HepG2 (cell line): Measurements from ENCODE around the gene DNAJC18. TPM values are rescaled to one million over a fixed set of nuclear protein-coding genes. Genes with fewer than 3 reads are reported as not detected.

Experiments used
- ATAC-seq: fragments of 200-7000 bp; cut with Tn5 transposase; 3 replicates; pipeline ENCODE4 v1.9.1; 2020; ENCODE audit warnings: mild to moderate bottlenecking, moderate library complexity
- BruUV-seq: library from RNA; stranded (reverse); fragments of 400-500 nt; replicated peaks from 2 replicates; lab custom pipeline; 2021; lab: Mats Ljungman, UMichigan
- CTCF ChIA-PET: fragments of 300-600 bp; formaldehyde crosslinking; extraction: SDS; loops from one replicate; lab custom pipeline; 2021; ENCODE audit warnings: low total read pairs, inconsistent platforms, low intra/inter-chr PET ratio; lab: Yijun Ruan, JAX
- POLR2A ChIA-PET: fragments of 350-600 bp; sonication (Branson Sonifier 250); formaldehyde crosslinking; loops from one replicate; lab custom pipeline; 2020; ENCODE audit warnings: antibody characterized with exemption, inconsistent platforms; lab: Yijun Ruan, JAX
- DNase-seq: peaks from one replicate; pipeline ENCODE4 v3.0.0-alpha.2; 2015; ENCODE audit warnings: low spot score
- FAIRE-seq: peaks from 3 replicates; lab custom pipeline; 2011; peaks lifted over from hg19 to GRCh38; lab: Jason Lieb, UNC
- H2AFZ ChIP-seq: one replicate; pipeline ENCODE4 v1.6.1; 2011; ENCODE audit warnings: low read length, inconsistent platforms
- H3K27ac ChIP-seq: fragments of 300-600 bp; 3 replicates; pipeline ENCODE4 v1.8.0; 2011; ENCODE audit warnings: mixed run types, mild to moderate bottlenecking, mixed read lengths, low read length, inconsistent platforms; ENCODE audit not compliant: insufficient read depth; ENCODE audit errors: extremely low read length
- H3K27me3 ChIP-seq, 2 experiments: fragments of 200-600 bp in 1 of 2; 2 replicates in 1 of 2; 3 replicates in 1 of 2; pipeline versions ENCODE4 v1.6.0 to v1.8.0; 2011; ENCODE audit warnings: low read length in 2 of 2, mild to moderate bottlenecking in 2 of 2, moderate library complexity in 2 of 2, inconsistent platforms in 1 of 2; ENCODE audit not compliant: insufficient read depth in 2 of 2, control insufficient read depth in 1 of 2
- H3K36me3 ChIP-seq, 2 experiments: fragments of 200-600 bp in 1 of 2; replicated peaks in 1 of 2; 2 replicates in 1 of 2; 3 replicates in 1 of 2; pipeline versions ENCODE4 v1.5.1 to v1.8.0; 2011; ENCODE audit warnings: low read length in 2 of 2, inconsistent platforms in 1 of 2; ENCODE audit not compliant: insufficient read depth in 2 of 2, control insufficient read depth in 1 of 2
- H3K4me1 ChIP-seq: 2 replicates; pipeline ENCODE4 v1.5.1; 2012; ENCODE audit warnings: low read length, inconsistent platforms; ENCODE audit not compliant: insufficient read depth
- H3K4me2 ChIP-seq: 2 replicates; pipeline ENCODE4 v1.6.0; 2011; ENCODE audit warnings: low read depth, low read length, inconsistent platforms
- H3K4me3 ChIP-seq, 3 experiments: fragments of 200-600 bp in 1 of 3; sonication (generic), shearing (Covaris generic) in 1 of 3; replicated peaks in 1 of 3; 2 replicates each; pipeline ENCODE4 v1.5.1; 2011 to 2016; ENCODE audit warnings: low read length in 3 of 3, inconsistent platforms in 2 of 3, low read depth in 2 of 3, mild to moderate bottlenecking in 2 of 3, control low read depth in 1 of 3, mixed read lengths in 1 of 3; ENCODE audit not compliant: insufficient read depth in 1 of 3
- H3K79me2 ChIP-seq: one replicate; pipeline ENCODE4 v1.6.1; 2011; ENCODE audit warnings: low read length, inconsistent platforms; ENCODE audit not compliant: insufficient read depth
- H3K9ac ChIP-seq: 2 replicates; pipeline ENCODE4 v1.6.0; 2011; ENCODE audit warnings: mild to moderate bottlenecking, low read depth, low read length, inconsistent platforms; ENCODE audit not compliant: insufficient read depth
- H3K9me3 ChIP-seq: 2 replicates; pipeline ENCODE4 v1.5.1; 2012; ENCODE audit warnings: mild to moderate bottlenecking, low read length
- H4K20me1 ChIP-seq: 2 replicates; pipeline ENCODE4 v1.6.0; 2011; ENCODE audit warnings: inconsistent platforms, mild to moderate bottlenecking, low read length, moderate library complexity; ENCODE audit not compliant: insufficient read depth
- FOXJ3 ChIP-seq: sonication (generic); formaldehyde crosslinking; IDR thresholded peaks from 2 replicates; pipeline ENCODE4 v1.4.0; 2020; ENCODE audit warnings: missing genetic modification reagents, mild to moderate bottlenecking, borderline replicate concordance
- HMGA1 ChIP-seq: sonication (generic); formaldehyde crosslinking; conservative IDR thresholded peaks from 2 replicates; pipeline ENCODE4 v1.4.0; 2020; ENCODE audit warnings: missing genetic modification reagents
- NCOR1 ChIP-seq: fragments of 200-600 bp; sonication (generic); IDR thresholded peaks from 2 replicates; pipeline ENCODE4 v1.7.0; 2017; ENCODE audit warnings: antibody characterized with exemption, low read length, borderline replicate concordance
- RCOR2 ChIP-seq: IDR thresholded peaks from 2 replicates; pipeline ENCODE4 v1.6.1; 2016; ENCODE audit warnings: missing biosample characterization, missing genetic modification reagents
- SRSF9 ChIP-seq: fragments of 200-400 bp; formaldehyde crosslinking; IDR thresholded peaks from 2 replicates; pipeline ENCODE4 v1.6.1; 2018; ENCODE audit warnings: borderline replicate concordance, mild to moderate bottlenecking, low read depth, low read length; ENCODE audit not compliant: insufficient read depth, poor library complexity, severe bottlenecking
- ZFP36 ChIP-seq: fragments of 150-350 bp; IDR thresholded peaks from 2 replicates; pipeline ENCODE4 v1.6.1; 2018; ENCODE audit warnings: borderline replicate concordance, low read length, low read depth; ENCODE audit not compliant: partially characterized antibody
- ZMYM3 ChIP-seq: sonication (generic); formaldehyde crosslinking; IDR thresholded peaks from 2 replicates; pipeline ENCODE4 v1.5.1; 2020; ENCODE audit warnings: mild to moderate bottlenecking, missing genetic modification reagents
- ZNF468 ChIP-seq: sonication (generic); formaldehyde crosslinking; IDR thresholded peaks from 2 replicates; pipeline ENCODE4 v1.8.0; 2022; ENCODE audit warnings: mild to moderate bottlenecking, moderate library complexity, missing genetic modification reagents
- ZNF652 ChIP-seq: IDR thresholded peaks from 2 replicates; pipeline ENCODE4 v1.6.1; 2016; ENCODE audit warnings: low read depth, borderline replicate concordance
- WGBS: methylation state at CpG from one replicate; pipeline ENCODE4 v1.1.6; 2017; ENCODE audit warnings: low lambda C conversion rate; 5-methylcytosine and 5-hydroxymethylcytosine counted together
- in situ Hi-C: cut with HindIII; loops from 2 replicates; pipeline ENCODE4 v1.10.0; 2017; ENCODE audit warnings: low pct_unique_long_range_greater_than_20kb; ENCODE audit not compliant: extremely low pct_ligation_motif_present
- intact Hi-C: fragments of 100-400 bp; cut with micrococcal nuclease; formaldehyde crosslinking; loops from one replicate; pipeline ENCODE4 v1.10.0; 2022; ENCODE audit not compliant: unreplicated experiment
- polyA plus RNA-seq, 8 experiments: library from polyadenylated mRNA; depleted of rRNA in 3 of 8; stranded (reverse) in 7 of 8; unstranded in 1 of 8; fragments of >200 nt; fragmentation: Illumina TruSeq in 4 of 8; extraction: Trizol in 4 of 8; gene quantifications; 2 replicates each; pipeline versions ENCODE4 v1.2.1 to v1.2.3, GENCODE V29; 2011 to 2016; ENCODE audit warnings: low read depth in 4 of 8, missing spikeins in 1 of 8, mixed read lengths in 1 of 8; ENCODE audit not compliant: insufficient read depth in 1 of 8
- total RNA-seq, 5 experiments: library from RNA; depleted of rRNA; stranded (reverse); fragments of >200 nt; fragmentation: Illumina TruSeq; extraction: Trizol; gene quantifications; 2 replicates each; pipeline ENCODE4 v1.2.3, GENCODE V29; 2016; ENCODE audit warnings: low read depth in 1 of 5
- TF ChIP-seq, protein P1 (sequence below): sonication (generic); formaldehyde crosslinking; IDR thresholded peaks from 2 replicates; pipeline ENCODE4 v1.5.1; 2020; ENCODE audit warnings: mild to moderate bottlenecking, missing genetic modification reagents, moderate library complexity
- TF ChIP-seq, protein P2 (sequence below): sonication (generic); formaldehyde crosslinking; IDR thresholded peaks from 2 replicates; pipeline ENCODE4 v1.4.0; 2020; ENCODE audit warnings: mild to moderate bottlenecking, missing genetic modification reagents
- TF ChIP-seq, protein P3 (sequence below): sonication (generic); formaldehyde crosslinking; IDR thresholded peaks from 2 replicates; pipeline ENCODE4 v1.4.0; 2020; ENCODE audit warnings: missing genetic modification reagents, low read depth, mild to moderate bottlenecking, borderline replicate concordance
- TF ChIP-seq, protein P4 (sequence below): sonication (generic); formaldehyde crosslinking; IDR thresholded peaks from 2 replicates; pipeline ENCODE4 v1.5.1; 2020; ENCODE audit warnings: missing genetic modification reagents, mild to moderate bottlenecking, borderline replicate concordance

DNAJC18 gene
- total and polyA plus RNA-seq, 2 of the 13 experiments (the other 11 are each of a cell fraction or from before 2014, with no cell fraction given), result 6.5 to 6.6 TPM

DNA sequence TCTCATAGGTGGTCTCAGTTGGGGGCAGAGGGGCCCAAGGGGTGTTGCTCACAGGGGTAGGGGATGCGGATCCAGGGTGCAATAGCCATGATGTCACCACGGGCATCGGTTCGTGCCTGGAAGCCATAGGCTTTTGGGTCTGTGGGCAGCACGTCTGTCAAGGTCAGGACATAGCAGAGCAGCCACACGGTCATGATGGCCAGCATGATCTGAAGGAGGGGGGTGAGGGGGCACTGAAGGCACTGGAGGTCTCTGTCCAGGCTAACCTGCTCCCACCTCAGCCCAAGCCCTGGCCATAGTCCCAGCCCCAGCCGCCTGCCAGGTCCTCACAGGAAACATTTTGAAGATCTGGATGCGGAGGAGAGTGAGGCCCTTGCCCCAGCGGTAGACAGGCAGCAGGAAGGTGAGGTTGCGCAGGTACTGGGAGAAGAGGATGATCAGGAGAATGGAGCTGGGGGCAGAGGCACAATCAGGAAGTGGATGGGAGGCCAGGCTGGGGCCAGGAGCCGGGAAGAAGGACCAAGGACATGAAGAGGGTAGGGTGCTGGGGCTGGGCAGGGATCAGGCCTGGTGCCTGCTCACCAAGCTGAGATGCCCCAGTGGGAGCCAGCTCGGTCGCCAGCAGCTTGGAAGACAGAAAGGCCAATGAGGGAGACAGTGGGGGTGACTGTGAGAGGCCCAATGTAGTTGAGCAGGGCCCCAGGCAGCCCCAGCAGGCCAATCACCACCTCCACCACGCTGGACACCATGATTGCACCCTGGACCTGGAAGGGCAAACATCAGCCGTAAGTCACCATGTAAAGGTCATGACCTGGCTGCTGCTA, 59.5 kb downstream of the DNAJC18 start:
- POLR2A ChIA-PET, result no interaction called here
- no peak overlapping the region for H3K27ac ChIP-seq
- in situ Hi-C loops, result no loop called here

More for the DNA sequence above, 59.5 kb downstream of the DNAJC18 start:
- no peaks in the 10 kb centered on the region for H3K9me3 ChIP-seq
- FAIRE-seq (no peak), ATAC-seq (no peak), DNase-seq (no peak)
- no peak overlapping the region for H3K4me2 ChIP-seq
- H4K20me1 ChIP-seq, result no peaks in the 10 kb centered on the region
- WGBS, result 92% methylated on average over 8 of the region's 15 CpGs
- intact Hi-C loops, result no loop called here
- BruUV-seq, result no TSS peak
- peaks cover 36% of the 10 kb centered on the region for H3K4me1 ChIP-seq
- H3K27me3 ChIP-seq, result no peaks in the 10 kb centered on the region; a peak in 1 of 5 replicates
- peaks cover 0 to 5% of the 10 kb centered on the region in 2 experiments; a peak in 2 of 5 replicates for H3K36me3 ChIP-seq
- CTCF ChIA-PET, result no interaction called here
- TF ChIP-seq ZFP36, result peak; percentile 95
- TF ChIP-seq, protein P1, sequence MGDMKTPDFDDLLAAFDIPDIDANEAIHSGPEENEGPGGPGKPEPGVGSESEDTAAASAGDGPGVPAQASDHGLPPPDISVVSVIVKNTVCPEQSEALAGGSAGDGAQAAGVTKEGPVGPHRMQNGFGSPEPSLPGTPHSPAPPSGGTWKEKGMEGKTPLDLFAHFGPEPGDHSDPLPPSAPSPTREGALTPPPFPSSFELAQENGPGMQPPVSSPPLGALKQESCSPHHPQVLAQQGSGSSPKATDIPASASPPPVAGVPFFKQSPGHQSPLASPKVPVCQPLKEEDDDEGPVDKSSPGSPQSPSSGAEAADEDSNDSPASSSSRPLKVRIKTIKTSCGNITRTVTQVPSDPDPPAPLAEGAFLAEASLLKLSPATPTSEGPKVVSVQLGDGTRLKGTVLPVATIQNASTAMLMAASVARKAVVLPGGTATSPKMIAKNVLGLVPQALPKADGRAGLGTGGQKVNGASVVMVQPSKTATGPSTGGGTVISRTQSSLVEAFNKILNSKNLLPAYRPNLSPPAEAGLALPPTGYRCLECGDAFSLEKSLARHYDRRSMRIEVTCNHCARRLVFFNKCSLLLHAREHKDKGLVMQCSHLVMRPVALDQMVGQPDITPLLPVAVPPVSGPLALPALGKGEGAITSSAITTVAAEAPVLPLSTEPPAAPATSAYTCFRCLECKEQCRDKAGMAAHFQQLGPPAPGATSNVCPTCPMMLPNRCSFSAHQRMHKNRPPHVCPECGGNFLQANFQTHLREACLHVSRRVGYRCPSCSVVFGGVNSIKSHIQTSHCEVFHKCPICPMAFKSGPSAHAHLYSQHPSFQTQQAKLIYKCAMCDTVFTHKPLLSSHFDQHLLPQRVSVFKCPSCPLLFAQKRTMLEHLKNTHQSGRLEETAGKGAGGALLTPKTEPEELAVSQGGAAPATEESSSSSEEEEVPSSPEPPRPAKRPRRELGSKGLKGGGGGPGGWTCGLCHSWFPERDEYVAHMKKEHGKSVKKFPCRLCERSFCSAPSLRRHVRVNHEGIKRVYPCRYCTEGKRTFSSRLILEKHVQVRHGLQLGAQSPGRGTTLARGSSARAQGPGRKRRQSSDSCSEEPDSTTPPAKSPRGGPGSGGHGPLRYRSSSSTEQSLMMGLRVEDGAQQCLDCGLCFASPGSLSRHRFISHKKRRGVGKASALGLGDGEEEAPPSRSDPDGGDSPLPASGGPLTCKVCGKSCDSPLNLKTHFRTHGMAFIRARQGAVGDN (CRISPR knock-in tag), result 0 out of 2 replicates have a peak, but pooled peaks have one; percentile 11
- TF ChIP-seq FOXJ3 (CRISPR knock-in tag), result no peak
- no peak for TF ChIP-seq HMGA1 (CRISPR knock-in tag)
- TF ChIP-seq ZMYM3 (CRISPR knock-in tag), result peak; percentile 81
- TF ChIP-seq, protein P2, sequence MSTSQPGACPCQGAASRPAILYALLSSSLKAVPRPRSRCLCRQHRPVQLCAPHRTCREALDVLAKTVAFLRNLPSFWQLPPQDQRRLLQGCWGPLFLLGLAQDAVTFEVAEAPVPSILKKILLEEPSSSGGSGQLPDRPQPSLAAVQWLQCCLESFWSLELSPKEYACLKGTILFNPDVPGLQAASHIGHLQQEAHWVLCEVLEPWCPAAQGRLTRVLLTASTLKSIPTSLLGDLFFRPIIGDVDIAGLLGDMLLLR (CRISPR knock-in tag), result no peak
- TF ChIP-seq ZNF468 (CRISPR knock-in tag), result no peak
- TF ChIP-seq SRSF9, result no peak
- no peak for TF ChIP-seq ZNF652 (CRISPR knock-in tag)
- TF ChIP-seq, protein P3, sequence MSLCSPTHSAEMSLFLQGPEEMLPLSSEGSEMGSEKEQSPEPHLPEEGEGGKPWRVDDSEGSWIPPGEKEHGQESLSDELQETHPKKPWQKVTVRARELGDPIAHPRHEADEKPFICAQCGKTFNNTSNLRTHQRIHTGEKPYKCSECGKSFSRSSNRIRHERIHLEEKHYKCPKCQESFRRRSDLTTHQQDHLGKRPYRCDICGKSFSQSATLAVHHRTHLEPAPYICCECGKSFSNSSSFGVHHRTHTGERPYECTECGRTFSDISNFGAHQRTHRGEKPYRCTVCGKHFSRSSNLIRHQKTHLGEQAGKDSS (CRISPR knock-in tag), result no peak
- no peak for TF ChIP-seq NCOR1
- TF ChIP-seq, protein P4, sequence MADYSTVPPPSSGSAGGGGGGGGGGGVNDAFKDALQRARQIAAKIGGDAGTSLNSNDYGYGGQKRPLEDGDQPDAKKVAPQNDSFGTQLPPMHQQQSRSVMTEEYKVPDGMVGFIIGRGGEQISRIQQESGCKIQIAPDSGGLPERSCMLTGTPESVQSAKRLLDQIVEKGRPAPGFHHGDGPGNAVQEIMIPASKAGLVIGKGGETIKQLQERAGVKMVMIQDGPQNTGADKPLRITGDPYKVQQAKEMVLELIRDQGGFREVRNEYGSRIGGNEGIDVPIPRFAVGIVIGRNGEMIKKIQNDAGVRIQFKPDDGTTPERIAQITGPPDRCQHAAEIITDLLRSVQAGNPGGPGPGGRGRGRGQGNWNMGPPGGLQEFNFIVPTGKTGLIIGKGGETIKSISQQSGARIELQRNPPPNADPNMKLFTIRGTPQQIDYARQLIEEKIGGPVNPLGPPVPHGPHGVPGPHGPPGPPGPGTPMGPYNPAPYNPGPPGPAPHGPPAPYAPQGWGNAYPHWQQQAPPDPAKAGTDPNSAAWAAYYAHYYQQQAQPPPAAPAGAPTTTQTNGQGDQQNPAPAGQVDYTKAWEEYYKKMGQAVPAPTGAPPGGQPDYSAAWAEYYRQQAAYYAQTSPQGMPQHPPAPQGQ (CRISPR knock-in tag), result no peak
- TF ChIP-seq RCOR2 (CRISPR knock-in tag), result no peak
- TF ChIP-seq, all 625 proteins: peak for 3
- H3K79me2 ChIP-seq, result peaks cover 16% of the 10 kb centered on the region
- H3K4me3 ChIP-seq, result no peak overlapping the region; a peak in 1 of 6 replicates
- no peak overlapping the region for H2AFZ ChIP-seq
- no peak overlapping the region for H3K9ac ChIP-seq
